GM12878 (cell line): Measurements from ENCODE around the gene MLST8. TPM values are rescaled to one million over a fixed set of nuclear protein-coding genes. Genes with fewer than 3 reads are reported as not detected.

Experiments used
- ATAC-seq: fragments of 200-7000 bp; cut with Tn5 transposase; 3 replicates; pipeline ENCODE4 v1.9.1; 2020; ENCODE audit warnings: mild to moderate bottlenecking, moderate library complexity
- BruUV-seq: library from RNA; stranded (reverse); fragments of 400-500 nt; replicated peaks from 2 replicates; lab custom pipeline; 2021; lab: Mats Ljungman, UMichigan
- CTCF ChIA-PET: fragments of 300-600 bp; sonication (Branson Sonifier 250); formaldehyde crosslinking; extraction: SDS; loops from one replicate; lab custom pipeline; 2021; ENCODE audit warnings: inconsistent platforms; lab: Yijun Ruan, JAX
- POLR2A ChIA-PET: fragments of 350-600 bp; formaldehyde crosslinking; extraction: SDS; loops from one replicate; lab custom pipeline; 2021; ENCODE audit warnings: inconsistent platforms; lab: Charles Lee
- RAD21 ChIA-PET: fragments of 300-600 bp; sonication (Branson Sonifier 250); formaldehyde crosslinking; loops from one replicate; lab custom pipeline; 2023; ENCODE audit warnings: antibody characterized with exemption; ENCODE audit not compliant: unreplicated experiment; lab: Charles Lee
- SMC1A ChIA-PET: fragments of 300-600 bp; sonication (Branson Sonifier 250); formaldehyde crosslinking; loops from one replicate; lab custom pipeline; 2023; ENCODE audit not compliant: unreplicated experiment, uncharacterized antibody; lab: Charles Lee
- DNase-seq: peaks from one replicate; pipeline ENCODE4 v3.0.0-alpha.2; 2011; ENCODE audit warnings: low read depth, low spot score
- FAIRE-seq: peaks from 3 replicates; lab custom pipeline; 2011; peaks lifted over from hg19 to GRCh38; lab: Jason Lieb, UNC
- H2AFZ ChIP-seq: 2 replicates; pipeline ENCODE4 v1.6.0; 2011; ENCODE audit warnings: low read depth, low read length, control low read depth; ENCODE audit not compliant: control insufficient read depth
- H3K27ac ChIP-seq: 2 replicates; pipeline ENCODE4 v1.5.1; 2011; ENCODE audit warnings: control low read depth; ENCODE audit not compliant: control insufficient read depth, insufficient read depth
- H3K27me3 ChIP-seq, 2 experiments: replicated peaks in 1 of 2; 2 replicates each; pipeline versions ENCODE4 v1.6.0 to v1.6.1; 2011; ENCODE audit warnings: low read length in 1 of 2; ENCODE audit not compliant: control insufficient read depth in 2 of 2, insufficient read depth in 2 of 2
- H3K36me3 ChIP-seq, 2 experiments: 2 replicates each; pipeline ENCODE4 v1.5.1; 2011; ENCODE audit warnings: low read length in 1 of 2; ENCODE audit not compliant: control insufficient read depth in 2 of 2, insufficient read depth in 2 of 2
- H3K4me1 ChIP-seq: 2 replicates; pipeline ENCODE4 v1.6.1; 2011; ENCODE audit warnings: mild to moderate bottlenecking, low read length, moderate library complexity, mixed read lengths; ENCODE audit not compliant: control insufficient read depth, insufficient read depth
- H3K4me2 ChIP-seq: 2 replicates; pipeline ENCODE4 v1.6.0; 2011; ENCODE audit warnings: control low read depth; ENCODE audit not compliant: control insufficient read depth, insufficient read depth
- H3K4me3 ChIP-seq: fragments of 200-600 bp; sonication (generic); 2 replicates; pipeline ENCODE4 v1.5.1; 2016
- H3K79me2 ChIP-seq: 2 replicates; pipeline ENCODE4 v1.6.0; 2011; ENCODE audit warnings: low read length; ENCODE audit not compliant: control insufficient read depth, insufficient read depth
- H3K9ac ChIP-seq: 2 replicates; pipeline ENCODE4 v1.8.0; 2011; ENCODE audit warnings: low read length, control low read depth, mixed read lengths; ENCODE audit not compliant: control insufficient read depth, insufficient read depth
- H3K9me3 ChIP-seq: replicated peaks from 3 replicates; pipeline ENCODE4 v1.5.1; 2011; ENCODE audit warnings: mild to moderate bottlenecking, low read length; ENCODE audit not compliant: control insufficient read depth, insufficient read depth
- H4K20me1 ChIP-seq: 2 replicates; pipeline ENCODE4 v1.6.0; 2011; ENCODE audit not compliant: control insufficient read depth, insufficient read depth
- ATF3 ChIP-seq: IDR thresholded peaks from 2 replicates; pipeline ENCODE4 v1.6.1; 2011; ENCODE audit warnings: low read depth, mild to moderate bottlenecking, low read length, moderate library complexity, borderline replicate concordance; ENCODE audit errors: extremely low read depth
- CBX5 ChIP-seq: sonication (generic); IDR thresholded peaks from 2 replicates; pipeline ENCODE4 v1.6.1; 2016; ENCODE audit warnings: low read depth, moderate library complexity, mild to moderate bottlenecking, inconsistent platforms
- CEBPZ ChIP-seq: fragments of 150-350 bp; IDR thresholded peaks from 2 replicates; pipeline ENCODE4 v1.6.1; 2016; ENCODE audit warnings: low read depth, low read length
- KDM1A ChIP-seq: fragments of 200-600 bp; sonication (generic); IDR thresholded peaks from 2 replicates; pipeline ENCODE4 v1.6.1; 2016; ENCODE audit warnings: borderline replicate concordance
- MYC ChIP-seq: IDR thresholded peaks from 2 replicates; pipeline ENCODE4 v1.6.1; 2011; ENCODE audit warnings: mild to moderate bottlenecking, low read length, moderate library complexity, inconsistent platforms; ENCODE audit not compliant: insufficient read depth, insufficient replicate concordance, insufficient read length, severe bottlenecking
- NRF1 ChIP-seq: conservative IDR thresholded peaks from 2 replicates; pipeline ENCODE4 v1.6.1; 2011; ENCODE audit warnings: mild to moderate bottlenecking, low read depth, low read length, improper control_type of control experiment
- POU2F2 ChIP-seq: IDR thresholded peaks from 3 replicates; pipeline ENCODE4 v1.6.1; 2011; ENCODE audit warnings: low read depth, mild to moderate bottlenecking, low read length, borderline replicate concordance
- PRDM15 ChIP-seq: fragments of 450-650 bp; formaldehyde crosslinking; IDR thresholded peaks from 2 replicates; pipeline ENCODE4 v1.4.0; 2020; ENCODE audit warnings: mild to moderate bottlenecking, moderate library complexity
- RFX5 ChIP-seq: IDR thresholded peaks from 2 replicates; pipeline ENCODE4 v1.6.1; 2011; ENCODE audit warnings: low read depth, low read length, improper control_type of control experiment
- SMC3 ChIP-seq: IDR thresholded peaks from 2 replicates; pipeline ENCODE4 v1.6.1; 2011; ENCODE audit warnings: low read length, improper control_type of control experiment, borderline replicate concordance
- SPI1 ChIP-seq: IDR thresholded peaks from 2 replicates; pipeline ENCODE4 v1.6.1; 2011; ENCODE audit warnings: low read depth, mild to moderate bottlenecking, low read length, moderate library complexity, borderline replicate concordance; ENCODE audit not compliant: insufficient read depth
- STAT1 ChIP-seq: fragments of 450-650 bp; conservative IDR thresholded peaks from 2 replicates; pipeline ENCODE4 v1.6.1; 2014; ENCODE audit warnings: antibody characterized with exemption, mild to moderate bottlenecking
- USF2 ChIP-seq: IDR thresholded peaks from 2 replicates; pipeline ENCODE4 v1.6.1; 2011; ENCODE audit warnings: low read depth, low read length, improper control_type of control experiment, borderline replicate concordance
- ZZZ3 ChIP-seq: IDR thresholded peaks from 2 replicates; pipeline ENCODE4 v1.6.1; 2011; ENCODE audit warnings: low read depth; ENCODE audit not compliant: control insufficient read depth, insufficient read length
- WGBS: methylation state at CpG from one replicate; pipeline ENCODE4 v1.1.6; 2016; ENCODE audit warnings: low lambda C conversion rate; ENCODE audit not compliant: insufficient replicate concordance, insufficient coverage; ENCODE audit errors: missing lambda C conversion rate; 5-methylcytosine and 5-hydroxymethylcytosine counted together
- in situ Hi-C: fragments of 300-500 bp; cut with MboI; formaldehyde crosslinking; loops from 9 replicates; pipeline ENCODE4 v1.14.3; 2018; ENCODE audit warnings: mixed read lengths
- intact Hi-C: fragments of 100-400 bp; cut with micrococcal nuclease; formaldehyde crosslinking; loops from one replicate; pipeline ENCODE4 v1.14.2; 2022; ENCODE audit not compliant: unreplicated experiment
- polyA plus RNA-seq, 11 experiments: library from polyadenylated mRNA; depleted of rRNA in 4 of 11; unstranded in 6 of 11; stranded (reverse) in 5 of 11; fragments of >200 nt; fragmentation: Nextera tagmentation in 4 of 11; fragmentation: Illumina TruSeq in 1 of 11; extraction: Ambion mirVana in 4 of 11; extraction: Trizol in 1 of 11; gene quantifications; 1 replicate in 1 of 11; 2 replicates in 10 of 11; pipeline versions ENCODE4 v1.2.1 to v1.2.3, GENCODE V29; 2011 to 2016; ENCODE audit warnings: inconsistent platforms in 2 of 11, missing spikeins in 2 of 11, low read depth in 1 of 11
- total RNA-seq, 4 experiments: library from RNA; depleted of rRNA in 3 of 4; stranded (reverse); fragments of >200 nt in 3 of 4; fragmentation: Illumina TruSeq in 1 of 4; extraction: Trizol in 1 of 4; gene quantifications; 2 replicates each; pipeline versions ENCODE4 v1.2.1 to v1.2.3, GENCODE V29; 2013 to 2021

The MLST8 gene
- total and polyA plus RNA-seq, 10 of the 15 experiments (the other 5 are each of a cell fraction or from before 2014, with no cell fraction given) = 1.0 to 114 (median 64.2) TPM

- H3K27ac ChIP-seq = no peak overlapping the region
- CTCF ChIA-PET = no interaction called here
- H2AFZ ChIP-seq = no peak overlapping the region
- no peak for TF ChIP-seq CBX5
- no peak for TF ChIP-seq CEBPZ
- no peak for TF ChIP-seq PRDM15 (CRISPR knock-in tag)
- no peak for TF ChIP-seq STAT1
- TF ChIP-seq SPI1 = no peak
- TF ChIP-seq USF2 = no peak
- TF ChIP-seq ZZZ3 = no peak
- TF ChIP-seq KDM1A = no peak
- no peak for TF ChIP-seq SMC3
- TF ChIP-seq RFX5 = no peak
- no peak for TF ChIP-seq ATF3
- TF ChIP-seq NRF1 = no peak
- no peak for TF ChIP-seq POU2F2
- TF ChIP-seq MYC = no peak
- TF ChIP-seq, all 136 proteins: peak for 0
- ChIA-PET SMC1A (no interaction called here), POLR2A (no interaction called here), RAD21 (no interaction called here)
- Histone ChIP-seq H3K27me3 (no peaks in the 10 kb centered on the region), H3K36me3 (peaks cover 9 to 19% of the 10 kb centered on the region in 2 experiments; a peak in 3 of 4 replicates), H3K9ac (no peak overlapping the region), H3K79me2 (no peaks in the 10 kb centered on the region), H3K4me2 (no peak overlapping the region), H3K4me1 (no peaks in the 10 kb centered on the region), H3K4me3 (no peak overlapping the region), H3K9me3 (no peaks in the 10 kb centered on the region), H4K20me1 (no peaks in the 10 kb centered on the region)
- no peak for FAIRE-seq
- no peak for ATAC-seq
- WGBS = over 99% methylated on average over 21 of the region's 28 CpGs
- in situ Hi-C loops = no loop called here
- no peak for DNase-seq
- intact Hi-C loops = no loop called here
- no TSS peak for BruUV-seq
Measured at GRCh38 chr16:2171601-2172178, 33.6 kb upstream of the MLST8 start.
